Tibial artery (tissue), 4 donors: Measurements from ENCODE around the gene SSR4.

Source experiments
- DNase-seq, 2 donors: peaks; one replicate each; pipeline ENCODE4 v3.0.0-alpha.2; 2019
- H3K27ac ChIP-seq, 2 donors: fragments of 200-600 bp; sonication (generic) in 1 of 2; 1 replicate in 1 of 2; 2 replicates in 1 of 2; pipeline ENCODE4 v1.5.1; 2018 to 2019; ENCODE audit warnings: mild to moderate bottlenecking in 1 of 2
- H3K27me3 ChIP-seq, 2 donors: fragments of 200-600 bp; sonication (generic) in 1 of 2; one replicate each; pipeline versions ENCODE4 v1.5.1 to v1.6.0; 2016 to 2019
- H3K36me3 ChIP-seq, 3 donors: fragments of 200-600 bp; sonication (generic) in 2 of 3; one replicate each; pipeline ENCODE4 v1.5.1; 2016 to 2019; ENCODE audit warnings: mild to moderate bottlenecking in 2 of 3
- H3K4me1 ChIP-seq, 4 donors: fragments of 200-600 bp; sonication (generic) in 2 of 4; 1 replicate in 3 of 4; 2 replicates in 1 of 4; pipeline ENCODE4 v1.5.1; 2016 to 2019
- H3K4me3 ChIP-seq, 2 donors: fragments of 200-600 bp; sonication (generic) in 1 of 2; 1 replicate in 1 of 2; 2 replicates in 1 of 2; pipeline ENCODE4 v1.5.1; 2018 to 2019; ENCODE audit warnings: mild to moderate bottlenecking in 2 of 2
- H3K9me3 ChIP-seq, 3 donors: fragments of 200-600 bp; sonication (generic) in 1 of 3; one replicate each; pipeline ENCODE4 v1.5.1; 2016 to 2019
- intact Hi-C: fragments of 100-400 bp; cut with DNase I; formaldehyde crosslinking; loops from one replicate; pipeline ENCODE4 v1.15.0; 2023; ENCODE audit warnings: low total_unique reads
- TF ChIP-seq, protein P1 (sequence below), 2 experiments: fragments of 200-600 bp in 1 of 2; fragments of 450-650 bp in 1 of 2; IDR thresholded peaks; one replicate each; pipeline ENCODE4 v1.5.1; 2017 to 2019; ENCODE audit warnings: antibody characterized with exemption in 2 of 2, mild to moderate bottlenecking in 1 of 2, moderate library complexity in 1 of 2

SSR4 gene

DNA sequence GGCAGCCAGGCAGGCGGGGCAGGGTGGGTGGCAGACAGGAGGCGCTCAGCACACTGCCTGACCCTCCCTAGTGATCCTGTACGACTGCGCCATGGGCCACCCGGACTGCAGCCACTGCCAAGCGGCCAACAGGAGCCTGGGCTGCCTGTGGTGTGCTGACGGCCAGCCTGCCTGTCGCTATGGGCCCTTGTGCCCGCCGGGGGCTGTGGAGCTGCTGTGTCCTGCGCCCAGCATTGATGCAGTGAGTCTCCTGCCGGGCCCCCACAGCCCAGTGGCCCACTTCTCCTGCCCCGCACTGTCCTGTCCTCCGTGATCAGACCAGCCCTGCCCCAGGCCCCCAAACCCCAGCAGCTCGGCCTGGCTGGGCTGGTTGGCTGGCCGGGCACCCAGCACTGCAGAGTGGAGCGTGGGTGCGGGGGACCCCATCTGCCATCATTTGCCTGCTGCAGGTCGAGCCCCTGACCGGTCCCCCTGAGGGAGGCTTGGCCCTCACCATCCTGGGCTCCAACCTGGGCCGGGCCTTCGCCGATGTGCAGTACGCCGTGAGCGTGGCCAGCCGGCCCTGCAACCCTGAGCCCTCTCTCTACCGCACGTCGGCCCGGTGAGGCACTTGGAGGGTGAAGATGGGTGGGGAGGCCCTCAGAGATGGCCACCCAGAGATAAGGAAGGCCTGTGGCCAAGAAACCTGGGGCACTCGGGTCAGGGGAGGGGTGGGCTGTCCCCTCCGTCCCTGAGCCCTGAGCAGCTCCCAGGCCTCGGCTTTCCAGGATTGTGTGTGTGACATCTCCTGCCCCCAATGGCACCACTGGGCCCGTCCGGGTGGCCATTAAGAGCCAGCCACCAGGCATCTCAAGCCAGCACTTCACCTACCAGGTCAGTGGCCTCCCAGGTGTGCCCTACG, 22.8 kb upstream of the SSR4 start:
- H3K4me1 ChIP-seq = no peaks in the 10 kb centered on the region
- no peak for DNase-seq
- no peaks in the 10 kb centered on the region for H3K9me3 ChIP-seq
- H3K27ac ChIP-seq = no peak overlapping the region
- intact Hi-C loops = no loop called here
- no peak overlapping the region for H3K4me3 ChIP-seq
- TF ChIP-seq, protein P1, sequence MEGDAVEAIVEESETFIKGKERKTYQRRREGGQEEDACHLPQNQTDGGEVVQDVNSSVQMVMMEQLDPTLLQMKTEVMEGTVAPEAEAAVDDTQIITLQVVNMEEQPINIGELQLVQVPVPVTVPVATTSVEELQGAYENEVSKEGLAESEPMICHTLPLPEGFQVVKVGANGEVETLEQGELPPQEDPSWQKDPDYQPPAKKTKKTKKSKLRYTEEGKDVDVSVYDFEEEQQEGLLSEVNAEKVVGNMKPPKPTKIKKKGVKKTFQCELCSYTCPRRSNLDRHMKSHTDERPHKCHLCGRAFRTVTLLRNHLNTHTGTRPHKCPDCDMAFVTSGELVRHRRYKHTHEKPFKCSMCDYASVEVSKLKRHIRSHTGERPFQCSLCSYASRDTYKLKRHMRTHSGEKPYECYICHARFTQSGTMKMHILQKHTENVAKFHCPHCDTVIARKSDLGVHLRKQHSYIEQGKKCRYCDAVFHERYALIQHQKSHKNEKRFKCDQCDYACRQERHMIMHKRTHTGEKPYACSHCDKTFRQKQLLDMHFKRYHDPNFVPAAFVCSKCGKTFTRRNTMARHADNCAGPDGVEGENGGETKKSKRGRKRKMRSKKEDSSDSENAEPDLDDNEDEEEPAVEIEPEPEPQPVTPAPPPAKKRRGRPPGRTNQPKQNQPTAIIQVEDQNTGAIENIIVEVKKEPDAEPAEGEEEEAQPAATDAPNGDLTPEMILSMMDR (IDR thresholded peaks at IDR 0.05) = no peak
- no peaks in the 10 kb centered on the region for H3K27me3 ChIP-seq
- peaks cover 0 to 65% (median 0%) of the 10 kb centered on the region in 3 donors for H3K36me3 ChIP-seq

DNA sequence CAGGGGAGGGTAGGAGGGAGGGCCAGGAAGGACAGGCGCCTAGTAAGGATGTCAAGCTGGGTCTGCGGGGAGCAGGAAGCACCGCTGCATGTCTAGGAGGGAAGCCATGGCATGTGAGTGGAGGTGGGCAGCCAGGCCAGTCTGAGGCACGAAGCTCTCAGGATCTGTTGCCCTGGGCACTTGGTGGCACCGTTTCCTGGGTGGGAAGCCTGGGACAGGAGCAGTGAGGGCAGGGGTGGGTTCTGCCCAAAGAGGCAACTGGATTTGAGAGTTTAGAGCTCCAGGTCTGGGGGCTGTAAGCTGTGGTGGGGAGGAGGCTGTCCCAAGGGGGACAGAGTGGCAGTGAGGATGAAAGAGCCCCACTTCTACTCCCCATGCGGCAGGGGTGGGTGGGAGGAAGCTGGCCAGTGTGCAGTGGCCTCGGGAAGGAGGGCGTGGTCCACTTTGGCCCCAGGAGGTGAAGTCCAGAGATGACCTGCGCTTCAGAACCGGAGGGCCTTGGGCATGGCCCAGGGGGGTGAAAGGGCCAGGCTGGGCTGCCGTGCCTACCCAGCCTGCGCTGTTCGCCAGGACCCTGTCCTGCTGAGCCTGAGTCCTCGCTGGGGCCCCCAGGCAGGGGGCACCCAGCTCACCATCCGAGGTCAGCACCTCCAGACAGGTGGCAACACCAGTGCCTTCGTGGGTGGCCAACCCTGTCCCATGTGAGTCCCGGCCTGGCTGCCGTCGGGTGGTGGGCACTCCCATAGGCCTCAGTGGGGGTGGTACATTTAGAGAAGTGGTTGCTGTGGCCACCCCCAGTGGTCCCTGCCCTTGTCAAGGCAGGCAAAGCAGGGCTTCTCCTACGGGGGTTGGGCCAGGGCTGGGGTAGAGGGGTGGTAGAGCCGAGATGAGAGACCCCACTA, 21.9 kb upstream of the SSR4 start:
- Histone ChIP-seq H3K27ac (no peak overlapping the region), H3K4me3 (no peak overlapping the region), H3K4me1 (no peaks in the 10 kb centered on the region), H3K9me3 (no peaks in the 10 kb centered on the region), H3K27me3 (no peaks in the 10 kb centered on the region), H3K36me3 (peaks cover 0 to 65% (median 0%) of the 10 kb centered on the region in 3 donors)
- intact Hi-C loops = no loop called here
- TF ChIP-seq, protein P1 (IDR thresholded peaks at IDR 0.05) = no peak
- DNase-seq = no peak

DNA sequence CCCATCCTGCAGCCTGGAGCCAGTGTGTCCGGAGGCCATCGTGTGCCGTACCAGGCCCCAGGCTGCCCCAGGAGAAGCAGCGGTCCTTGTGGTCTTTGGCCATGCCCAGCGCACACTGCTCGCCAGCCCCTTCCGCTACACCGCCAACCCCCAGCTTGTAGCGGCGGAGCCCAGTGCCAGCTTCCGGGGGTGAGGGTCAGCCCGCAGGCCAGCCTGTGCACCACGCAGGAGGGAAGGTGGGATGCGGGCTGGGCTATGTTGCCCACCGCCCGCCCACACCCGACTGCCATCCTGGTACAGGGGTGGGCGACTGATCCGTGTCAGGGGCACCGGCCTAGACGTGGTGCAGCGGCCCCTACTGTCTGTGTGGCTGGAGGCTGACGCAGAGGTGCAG, 21.3 kb upstream of the SSR4 start:
- H3K36me3 ChIP-seq = peaks cover 0 to 65% (median 0%) of the 10 kb centered on the region in 3 donors
- H3K4me3 ChIP-seq = no peak overlapping the region
- H3K9me3 ChIP-seq = no peaks in the 10 kb centered on the region
- intact Hi-C loops = no loop called here
- no peaks in the 10 kb centered on the region for H3K27me3 ChIP-seq
- TF ChIP-seq, protein P1 (IDR thresholded peaks at IDR 0.05) = no peak
- H3K4me1 ChIP-seq = no peaks in the 10 kb centered on the region
- H3K27ac ChIP-seq = no peak overlapping the region
- no peak for DNase-seq

DNA sequence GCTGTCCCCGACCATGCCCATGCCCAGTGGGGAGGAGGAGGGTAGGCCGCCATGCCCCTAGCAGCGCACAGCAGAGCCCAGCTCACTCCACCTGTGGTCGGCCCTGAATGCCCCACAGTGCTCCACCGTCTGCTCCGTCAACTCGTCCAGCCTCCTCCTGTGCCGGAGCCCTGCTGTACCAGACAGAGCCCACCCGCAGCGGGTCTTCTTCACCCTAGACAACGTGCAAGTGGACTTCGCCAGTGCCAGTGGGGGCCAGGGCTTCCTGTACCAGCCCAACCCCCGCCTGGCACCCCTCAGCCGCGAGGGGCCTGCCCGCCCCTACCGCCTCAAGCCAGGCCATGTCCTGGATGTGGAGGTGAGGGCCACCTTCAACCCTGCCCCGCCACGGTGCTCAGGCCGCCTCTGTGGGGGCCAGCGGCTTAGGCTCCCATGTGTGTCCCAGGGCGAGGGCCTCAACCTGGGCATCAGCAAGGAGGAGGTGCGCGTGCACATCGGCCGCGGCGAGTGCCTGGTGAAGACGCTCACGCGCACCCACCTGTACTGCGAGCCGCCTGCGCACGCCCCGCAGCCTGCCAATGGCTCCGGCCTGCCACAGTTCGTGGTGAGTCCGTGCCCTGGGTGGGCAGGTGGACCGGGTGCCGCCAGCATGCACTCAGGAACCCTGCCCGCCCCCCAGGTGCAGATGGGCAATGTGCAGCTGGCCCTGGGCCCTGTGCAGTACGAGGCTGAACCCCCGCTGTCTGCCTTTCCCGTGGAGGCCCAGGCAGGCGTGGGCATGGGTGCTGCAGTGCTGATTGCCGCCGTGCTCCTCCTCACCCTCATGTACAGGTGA, 20.5 kb upstream of the SSR4 start:
- peaks cover 0 to 63% (median 0%) of the 10 kb centered on the region in 3 donors for H3K36me3 ChIP-seq
- no peaks in the 10 kb centered on the region for H3K9me3 ChIP-seq
- no peak for DNase-seq
- no peak overlapping the region for H3K27ac ChIP-seq
- H3K27me3 ChIP-seq = no peaks in the 10 kb centered on the region
- no peaks in the 10 kb centered on the region for H3K4me1 ChIP-seq
- H3K4me3 ChIP-seq = no peak overlapping the region
- TF ChIP-seq, protein P1 (IDR thresholded peaks at IDR 0.05) = no peak
- intact Hi-C loops = no loop called here
